GM19468 (cell line): ENCODE results near the gene NUP88.

Source experiments
- ATAC-seq: cut with Tn5 transposase; IDR thresholded peaks from one replicate; pipeline ENCODE4 v1.9.1; 2021; ENCODE audit warnings: mild to moderate bottlenecking, moderate library complexity, moderate number of reproducible peaks; ENCODE audit not compliant: unreplicated experiment; ENCODE audit errors: extremely low read depth

NUP88 gene

GRCh38 chr17:5362162-5362811 is 57.2 kb downstream of the NUP88 start:
- no peak for ATAC-seq

GRCh38 chr17:5361426-5361825 is 58.0 kb downstream of the NUP88 start:
- no peak for ATAC-seq

- ATAC-seq, result no peak
Measured at GRCh38 chr17:5355421-5356129, 63.9 kb downstream of the NUP88 start.

GRCh38 chr17:5354886-5355415 is 64.5 kb downstream of the NUP88 start:
- ATAC-seq, result no peak

- ATAC-seq, result no peak
Measured at GRCh38 chr17:5354310-5354709, 65.2 kb downstream of the NUP88 start.

GRCh38 chr17:5352681-5353289 is 66.7 kb downstream of the NUP88 start:
- ATAC-seq, result no peak

GRCh38 chr17:5344914-5345313 is 74.5 kb downstream of the NUP88 start:
- ATAC-seq, result no peak
